Stimulated activated CD4-positive, alpha-beta T cell treated with anti-CD3 and anti-CD28 coated beads, Interleukin-12 subunit alpha, Interleukin-12 subunit beta, amount 100 ng/mL, for 48 hours (primary cell): ENCODE results near the gene EIF1B.
A peak's percentile ranks its signal among the peaks of the same experiment; 100 is the strongest.
"Not testable (repeated sequence)": the region's sequence is repeated elsewhere in the genome, so short reads cannot be mapped to it uniquely, and the experiment has no call there.

Experiments used
- DNase-seq, 3 donors: peaks; one replicate each; pipeline ENCODE4 v3.0.0-alpha.2; 2020; ENCODE audit warnings: low read depth in 2 of 3, low spot score in 1 of 3

The EIF1B gene

GRCh38 chr3:40309418-40309924 lies at the start of gene EIF1B:
Gene EIF1B (plus strand): TSS chr3:40309707. CDS start chr3:40309942, 235 bp downstream.
- peak; percentile 95 to 98 (median 97) for DNase-seq

DNA sequence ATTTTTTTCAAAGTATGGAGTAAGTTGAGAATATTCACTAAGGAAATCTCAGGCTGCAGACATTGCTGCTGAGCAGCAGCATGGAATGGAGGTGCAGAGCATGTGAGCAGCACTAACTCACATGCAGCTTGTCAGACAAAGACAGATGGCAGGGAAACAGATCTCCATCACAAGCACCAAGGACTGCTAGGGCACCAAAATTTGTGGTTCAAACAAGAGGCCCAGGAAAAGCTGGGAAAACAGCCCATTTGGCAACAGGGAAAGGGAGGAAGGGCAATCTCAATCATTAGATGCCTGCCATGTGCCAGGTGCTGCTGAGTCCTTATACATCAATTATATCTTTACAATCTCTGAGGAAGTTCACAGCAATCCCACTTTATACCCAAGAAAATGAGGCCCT lies 47.2 kb upstream of the EIF1B start:
- DNase-seq = no peak

DNA sequence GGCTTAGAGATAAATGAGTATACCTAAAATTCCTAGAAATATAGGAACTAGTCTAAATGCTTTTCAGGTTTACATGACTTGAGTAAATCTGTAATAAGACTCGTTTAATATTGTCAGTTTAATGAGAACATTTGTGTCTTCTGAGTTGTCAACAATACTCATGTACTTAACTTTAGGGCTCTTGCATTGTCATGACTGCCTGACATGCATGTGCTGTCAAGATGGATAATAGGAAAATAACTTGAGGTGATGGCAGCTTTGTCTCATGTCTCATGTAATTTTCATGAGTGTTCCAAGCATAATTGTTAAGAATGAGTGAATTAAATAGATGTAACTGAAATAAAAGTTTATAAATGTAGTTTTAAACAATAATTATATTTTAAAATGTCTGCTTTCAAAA lies 45.1 kb upstream of the EIF1B start:
- DNase-seq = no peak

- DNase-seq = no peak
These were observed 44.3 kb upstream of the EIF1B start for GRCh38 chr3:40265181-40265580.

- no peak for DNase-seq
These were observed 41.4 kb upstream of the EIF1B start for GRCh38 chr3:40267937-40268724.

GRCh38 chr3:40268802-40269524 lies 40.5 kb upstream of the EIF1B start:
- no peak for DNase-seq

DNA sequence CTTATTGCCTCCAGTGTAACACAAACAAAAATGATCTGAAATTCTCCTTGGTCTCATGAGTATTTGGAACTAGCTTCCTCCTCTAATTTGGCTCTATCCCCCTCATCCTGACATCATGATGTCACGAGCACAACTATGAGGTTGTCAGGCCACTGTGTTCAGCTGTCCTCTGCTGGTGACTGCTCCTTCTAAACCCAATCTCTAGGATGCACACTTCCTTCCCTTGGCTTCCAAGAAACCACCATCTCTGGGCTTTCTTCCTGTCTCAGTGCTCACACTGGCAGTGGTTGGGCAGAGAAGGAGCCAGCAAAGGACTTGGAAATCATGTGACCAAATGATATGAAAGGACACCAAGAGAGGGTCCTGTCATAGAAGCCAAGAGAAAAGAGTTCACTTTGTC lies 30.7 kb upstream of the EIF1B start:
- DNase-seq = no peak

DNA sequence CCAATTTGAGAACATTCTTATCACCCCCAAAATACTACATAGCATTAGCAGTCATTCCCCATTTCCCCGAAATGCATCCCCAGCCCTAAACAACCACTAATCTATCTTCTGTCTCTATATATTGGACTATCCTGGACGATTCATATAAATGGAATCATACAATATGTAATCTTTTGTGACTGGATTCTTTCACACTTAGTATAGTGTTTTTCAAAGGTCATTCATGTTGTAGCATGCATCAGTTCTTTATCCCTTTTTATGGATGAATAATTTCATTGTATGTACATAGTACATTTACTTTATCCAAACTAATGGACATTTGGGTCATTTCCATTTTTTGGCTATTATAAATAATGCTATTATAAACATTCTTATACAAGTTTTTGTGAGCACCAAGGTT lies 27.5 kb upstream of the EIF1B start:
- DNase-seq = no peak

DNA sequence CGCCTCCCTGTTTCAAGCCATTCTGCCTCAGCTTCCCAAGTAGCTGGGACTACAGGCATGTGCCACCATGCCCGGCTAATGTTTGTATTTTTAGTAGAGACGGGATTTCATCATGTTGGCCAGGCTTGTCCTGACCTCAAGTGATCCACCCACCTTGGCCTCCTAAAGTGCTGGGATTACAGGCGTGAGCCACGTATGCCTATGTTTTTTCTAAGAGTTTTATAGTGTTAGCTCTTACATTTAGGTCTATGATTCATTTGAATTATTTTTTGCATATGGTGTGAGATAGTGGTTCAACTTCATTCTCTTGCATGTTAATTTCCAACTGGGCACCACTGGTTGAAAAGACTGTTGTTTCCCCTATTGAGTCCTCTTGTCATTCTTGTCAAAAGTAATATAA lies 26.4 kb upstream of the EIF1B start:
- DNase-seq = not testable (repeated sequence)

DNA sequence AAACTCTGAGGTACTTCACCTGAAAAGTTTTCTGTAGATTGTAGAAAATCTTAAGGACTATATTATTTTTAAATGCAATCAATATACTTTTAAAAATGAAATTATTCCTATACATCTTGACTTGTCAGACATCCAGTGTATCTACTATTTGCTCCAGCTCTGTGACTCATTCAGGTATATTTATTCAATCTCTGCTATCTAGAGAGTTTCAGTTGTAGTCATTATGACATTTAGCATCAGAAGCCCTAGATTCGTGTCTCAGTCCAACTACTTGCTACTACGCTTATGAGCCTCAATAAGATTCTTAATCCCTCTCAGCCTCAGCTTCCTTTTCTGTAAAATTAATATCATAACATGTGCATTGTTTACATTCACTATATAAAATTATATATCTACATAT lies 22.3 kb upstream of the EIF1B start:
- no peak for DNase-seq

- DNase-seq = no peak
These were observed 19.1 kb upstream of the EIF1B start for GRCh38 chr3:40290396-40290795.

- no peak for DNase-seq
These were observed 18.0 kb upstream of the EIF1B start for GRCh38 chr3:40291471-40291870.

DNA sequence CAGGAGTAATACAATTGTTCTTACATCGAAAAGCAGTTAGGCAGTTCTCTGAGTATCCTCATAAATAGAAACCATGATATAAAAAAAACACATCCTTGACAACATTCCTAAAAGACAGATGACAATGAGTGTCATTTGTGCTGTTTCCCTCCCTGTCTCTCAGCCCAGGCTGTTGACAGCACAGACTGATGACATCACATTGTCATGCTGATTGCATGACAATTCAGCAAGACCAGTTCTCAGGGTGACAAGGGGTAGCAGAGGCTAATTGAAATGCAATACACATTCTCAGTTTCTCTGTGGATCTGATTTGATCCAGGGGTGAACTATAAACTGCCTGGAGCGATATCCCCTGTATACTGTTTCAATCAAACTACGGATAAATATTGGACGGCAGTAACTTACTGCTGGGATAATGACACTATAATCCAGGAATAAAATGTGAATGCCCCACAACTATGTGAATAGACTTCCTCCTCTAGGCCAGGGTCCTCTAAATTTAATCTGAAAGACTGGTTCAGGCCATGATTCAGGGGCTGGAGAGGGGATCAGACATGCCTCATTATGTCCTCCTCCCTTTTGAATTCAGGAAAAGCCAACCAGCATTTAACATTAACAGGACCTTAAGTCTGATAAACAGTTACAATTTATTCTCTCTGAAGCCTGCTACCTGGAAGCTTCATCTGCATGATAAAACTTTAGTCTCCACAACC lies 16.7 kb upstream of the EIF1B start:
- no peak for DNase-seq

GRCh38 chr3:40294434-40294833 lies 15.1 kb upstream of the EIF1B start:
- DNase-seq = no peak

GRCh38 chr3:40298075-40298474 lies 11.4 kb upstream of the EIF1B start:
- no peak for DNase-seq

- no peak for DNase-seq
These were observed 10.3 kb upstream of the EIF1B start for GRCh38 chr3:40299130-40299720.

GRCh38 chr3:40299721-40300335 lies 9.7 kb upstream of the EIF1B start:
- DNase-seq = no peak

DNA sequence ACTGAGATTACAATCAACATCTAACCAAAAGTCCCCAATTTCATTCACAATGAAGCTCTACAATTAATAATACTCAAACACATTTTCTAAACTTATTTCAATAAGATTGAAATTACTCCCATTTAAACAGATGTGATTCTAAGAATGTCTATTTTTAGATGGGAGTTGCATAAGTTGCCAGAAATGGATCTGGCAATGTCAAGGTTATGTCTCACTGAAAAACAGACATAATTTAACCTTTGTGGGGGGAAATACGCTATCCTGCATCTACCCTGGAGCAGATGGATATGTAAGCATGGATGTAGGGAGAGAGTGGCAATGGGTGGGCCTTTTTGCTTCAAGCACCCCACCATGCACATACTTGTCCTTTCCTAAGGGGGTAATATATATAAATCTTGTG lies 6.7 kb upstream of the EIF1B start:
- DNase-seq = no peak

GRCh38 chr3:40304352-40304751 lies 5.2 kb upstream of the EIF1B start:
- DNase-seq = no peak

DNA sequence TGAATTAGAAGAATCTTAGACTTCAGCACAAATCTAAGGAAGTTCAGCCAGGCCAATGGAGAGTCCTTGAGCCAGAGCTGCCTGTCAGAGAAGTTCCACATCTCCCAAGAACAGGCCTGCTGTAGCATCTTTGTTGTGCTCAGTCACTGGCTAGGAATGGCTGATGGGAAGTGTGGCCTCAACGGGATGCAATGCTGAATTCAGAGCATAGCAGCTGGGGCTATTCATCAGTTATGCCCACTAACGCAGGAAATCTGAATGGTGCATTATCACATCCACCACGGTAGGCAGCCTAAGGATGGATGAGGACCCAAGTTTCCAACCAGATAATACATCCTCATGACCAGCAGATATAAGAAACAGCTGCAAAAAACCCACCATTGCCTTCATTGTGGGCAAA lies 3.2 kb upstream of the EIF1B start:
- DNase-seq = no peak

- DNase-seq = no peak
These were observed 2.3 kb upstream of the EIF1B start for GRCh38 chr3:40307176-40307575.
